ENCODE results near the gene EFCAB5.
"Not testable (repeated sequence)": the region's sequence is repeated elsewhere in the genome, so short reads cannot be mapped to it uniquely, and the experiment has no call there.

The EFCAB5 gene

GRCh38 chr17:30021708-30022317 lies 80.4 kb downstream of the EFCAB5 start:
- no peak for DNase-seq

- DNase-seq, result not testable (repeated sequence)
These were observed 83.9 kb downstream of the EFCAB5 start for GRCh38 chr17:30025325-30025724.

GRCh38 chr17:30027676-30028075 lies 86.2 kb downstream of the EFCAB5 start:
- DNase-seq, result no peak

GRCh38 chr17:30031214-30031869 lies 89.9 kb downstream of the EFCAB5 start:
- no peak for DNase-seq

GRCh38 chr17:30035369-30035768 lies 93.9 kb downstream of the EFCAB5 start:
- DNase-seq, result no peak

- DNase-seq, result not testable (repeated sequence)
These were observed 99.5 kb downstream of the EFCAB5 start for GRCh38 chr17:30040719-30041518.

GRCh38 chr17:30041551-30041950 lies 100.1 kb downstream of the EFCAB5 start:
- DNase-seq, result no peak

- no peak for DNase-seq
These were observed 120.9 kb downstream of the EFCAB5 start for GRCh38 chr17:30062372-30062771.

GRCh38 chr17:30064738-30065137 lies 123.3 kb downstream of the EFCAB5 start:
- no peak for DNase-seq

- no peak for DNase-seq
These were observed 127.0 kb downstream of the EFCAB5 start for GRCh38 chr17:30068465-30068864.

- no peak for DNase-seq
These were observed 132.8 kb downstream of the EFCAB5 start for GRCh38 chr17:30074254-30074653.

GRCh38 chr17:30074730-30075129 lies 133.3 kb downstream of the EFCAB5 start:
- DNase-seq, result no peak

GRCh38 chr17:30082773-30083172 lies 141.3 kb downstream of the EFCAB5 start:
- no peak for DNase-seq

- DNase-seq, result no peak
These were observed 143.4 kb downstream of the EFCAB5 start for GRCh38 chr17:30084788-30085187.

- no peak for DNase-seq
These were observed 145.5 kb downstream of the EFCAB5 start for GRCh38 chr17:30086896-30087295.

GRCh38 chr17:30087431-30087830 lies 146.0 kb downstream of the EFCAB5 start:
- not testable (repeated sequence) for DNase-seq

GRCh38 chr17:30091121-30091670 lies 149.8 kb downstream of the EFCAB5 start:
- DNase-seq, result no peak

- no peak for DNase-seq
These were observed 150.3 kb downstream of the EFCAB5 start for GRCh38 chr17:30091771-30092170.

- no peak for DNase-seq
These were observed 151.5 kb downstream of the EFCAB5 start for GRCh38 chr17:30092886-30093285.

- DNase-seq, result no peak
These were observed 152.2 kb downstream of the EFCAB5 start for GRCh38 chr17:30093463-30094147.

- no peak for DNase-seq
These were observed 154.2 kb downstream of the EFCAB5 start for GRCh38 chr17:30095507-30096244.

GRCh38 chr17:30101686-30102390 lies 160.4 kb downstream of the EFCAB5 start:
- no peak for DNase-seq
